HG03460 (cell line): Measurements from ENCODE around the gene CSTF1.
A peak's percentile ranks its signal among the peaks of the same experiment; 100 is the strongest.
"Not testable (repeated sequence)": the region's sequence is repeated elsewhere in the genome, so short reads cannot be mapped to it uniquely, and the experiment has no call there.

Experiments
- ATAC-seq: cut with Tn5 transposase; IDR thresholded peaks from one replicate; pipeline ENCODE4 v1.9.1; 2021; ENCODE audit not compliant: unreplicated experiment

Gene CSTF1

GRCh38 chr20:56403465-56403864 is 11.0 kb downstream of the CSTF1 start:
- no peak for ATAC-seq

DNA sequence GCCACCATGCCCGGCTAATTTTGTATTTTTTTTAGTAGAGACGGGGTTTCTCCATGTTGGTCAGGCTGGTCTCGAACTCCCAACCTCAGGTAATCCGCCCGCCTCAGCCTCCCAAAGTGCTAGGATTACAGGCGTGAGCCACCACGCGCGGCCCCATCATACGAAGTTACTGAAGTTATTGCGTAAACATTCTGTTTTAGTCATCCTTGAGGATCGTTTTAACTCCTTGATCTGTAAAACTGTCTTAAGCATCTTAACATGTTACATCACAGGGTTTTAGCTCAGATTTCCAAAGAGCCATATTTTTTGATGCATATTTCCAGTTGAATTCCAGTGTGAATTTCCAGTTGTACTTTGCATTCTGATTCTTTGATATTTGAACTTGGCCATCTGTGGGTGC is 12.9 kb downstream of the CSTF1 start:
- not testable (repeated sequence) for ATAC-seq

- no peak for ATAC-seq
Observed at GRCh38 chr20:56406910-56407309, 14.5 kb downstream of the CSTF1 start.

GRCh38 chr20:56409521-56409920 is 17.1 kb downstream of the CSTF1 start:
- ATAC-seq = no peak

- ATAC-seq = no peak
Observed at GRCh38 chr20:56409956-56410355, 17.5 kb downstream of the CSTF1 start.

DNA sequence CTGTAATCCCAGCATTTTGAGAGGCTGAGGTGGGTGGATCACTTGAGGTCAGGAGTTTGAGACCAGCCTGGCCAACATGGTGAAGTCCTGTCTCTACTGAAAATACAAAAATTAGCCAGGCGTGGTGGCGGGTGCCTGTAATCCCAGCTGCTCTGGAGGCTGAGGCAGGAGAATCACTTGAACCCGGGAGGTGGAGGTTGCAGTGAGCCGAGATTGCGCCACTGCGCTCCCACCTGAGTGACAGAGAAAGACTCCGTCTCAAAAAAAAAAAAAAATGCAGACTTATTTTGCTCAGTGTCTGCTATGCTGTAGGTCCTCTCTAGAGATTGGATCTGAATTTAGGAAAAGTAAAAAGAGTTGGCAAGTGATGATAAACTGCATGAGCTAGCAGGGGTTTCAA is 18.8 kb downstream of the CSTF1 start:
- not testable (repeated sequence) for ATAC-seq

DNA sequence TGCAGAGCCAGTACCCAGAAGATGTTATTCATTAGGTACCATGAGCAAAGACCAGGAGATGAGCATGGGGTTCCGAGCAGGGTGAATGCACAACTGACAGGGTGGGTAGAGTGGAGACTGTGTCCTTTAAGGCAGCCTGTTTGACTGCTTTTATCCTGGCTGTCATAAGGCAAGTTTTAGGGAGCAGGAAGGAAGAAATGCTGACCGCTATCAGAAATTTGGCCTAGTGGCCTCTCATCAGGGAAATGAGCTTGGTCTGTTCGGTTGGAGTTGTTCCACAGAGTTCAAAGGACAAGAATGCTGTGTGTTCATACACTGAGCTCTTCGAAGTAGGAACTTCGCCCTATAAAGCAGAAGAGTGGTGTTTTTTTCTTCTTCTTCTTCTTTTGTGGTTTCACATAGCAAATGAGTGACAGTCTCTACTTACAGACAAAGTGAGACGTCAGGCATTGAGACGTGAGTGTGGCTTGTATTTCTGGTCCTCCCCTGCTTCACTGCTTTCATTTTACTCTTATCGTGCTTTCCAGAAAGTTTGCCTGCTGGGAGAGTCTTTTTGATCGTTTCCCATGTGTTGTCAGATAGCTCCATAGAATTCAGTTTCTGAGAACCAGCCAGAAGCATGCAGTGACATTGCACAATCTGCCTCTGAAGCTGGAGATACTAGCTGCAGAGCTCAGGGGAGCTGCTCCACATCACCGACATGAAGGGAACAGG is 19.5 kb downstream of the CSTF1 start, which contains the start of gene CASS4:
TSS of gene CASS4 (plus strand) at position 502 of the 714 bp plus-strand sequence. CDS start at position 701, 199 bp downstream.
- peak; percentile 87 for ATAC-seq

DNA sequence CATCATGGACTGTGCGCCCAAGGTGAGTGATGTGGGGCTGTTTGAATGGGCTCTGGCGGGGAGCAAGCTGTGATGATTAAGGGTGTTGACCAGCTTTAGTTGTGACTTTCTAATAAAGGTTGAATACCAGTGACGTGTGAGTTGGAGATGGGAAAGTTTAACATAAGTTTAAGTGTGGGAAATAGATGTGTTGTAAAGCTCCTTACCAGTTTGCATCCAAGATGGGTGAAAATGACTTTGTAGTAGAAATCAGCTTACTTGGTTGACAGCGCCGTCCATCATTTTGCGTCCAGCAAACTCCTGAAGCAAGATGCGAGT is 20.0 kb downstream of the CSTF1 start:
- ATAC-seq = no peak

DNA sequence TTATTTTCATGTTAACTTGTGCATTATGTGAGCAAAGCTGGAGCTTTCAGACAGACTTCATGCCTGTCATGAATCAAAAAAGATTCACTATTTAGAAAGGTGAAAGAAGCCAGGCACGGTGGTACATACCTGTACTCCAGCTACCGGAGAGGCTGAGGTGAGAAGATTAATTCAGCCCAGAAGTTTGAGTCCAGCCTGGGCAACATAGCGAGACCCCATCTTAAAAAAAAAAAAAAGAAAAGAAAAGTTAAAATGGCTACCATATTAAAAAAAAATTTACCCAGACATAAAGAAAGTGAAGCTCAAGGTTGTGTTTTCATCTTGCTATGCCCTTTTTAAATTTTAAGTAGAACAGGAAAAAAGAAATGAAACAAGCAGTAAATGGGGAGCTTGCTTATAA is 20.5 kb downstream of the CSTF1 start:
- ATAC-seq = no peak

DNA sequence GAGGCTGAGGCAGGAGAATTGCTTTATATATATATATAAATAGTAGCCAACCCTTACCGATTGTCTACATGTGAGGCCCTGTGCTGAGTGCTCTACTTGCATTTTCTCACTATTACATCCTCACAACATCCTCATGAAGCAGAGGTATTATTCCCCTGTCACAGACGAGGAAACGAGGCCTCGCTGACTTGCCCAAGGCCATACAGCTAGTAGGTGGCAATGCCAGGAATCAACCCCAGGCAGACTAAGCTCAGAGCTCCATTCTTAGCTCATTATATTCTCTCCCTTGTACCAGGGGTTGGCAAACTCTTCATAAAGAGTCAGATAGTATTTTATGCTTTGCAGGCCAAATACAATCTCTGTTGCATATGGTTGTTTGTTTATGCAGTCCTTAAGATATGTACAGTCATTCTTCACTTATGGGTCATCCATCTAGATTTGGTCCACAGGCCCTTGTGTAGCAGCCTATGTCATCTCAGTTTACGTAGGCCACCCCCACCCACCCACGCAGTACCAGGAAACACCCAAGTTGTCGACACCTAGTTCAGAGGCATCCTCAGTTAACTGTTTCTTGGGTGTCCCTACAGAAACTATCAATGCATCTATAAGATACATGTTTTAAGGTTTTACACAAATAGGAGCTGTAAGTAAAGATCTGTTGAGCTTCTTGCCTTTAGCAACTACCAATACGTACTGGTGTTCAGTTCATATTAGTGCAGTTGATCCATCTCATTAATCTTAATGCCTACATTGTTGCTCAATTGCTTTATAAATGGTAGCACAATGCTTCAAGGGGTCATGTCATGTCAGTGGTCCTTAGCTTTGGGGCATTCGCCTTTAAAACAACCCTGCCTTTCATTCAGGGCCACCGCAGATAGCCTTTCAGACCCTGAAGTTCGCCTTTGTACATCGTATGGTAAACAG is 22.7 kb downstream of the CSTF1 start:
- no peak for ATAC-seq

DNA sequence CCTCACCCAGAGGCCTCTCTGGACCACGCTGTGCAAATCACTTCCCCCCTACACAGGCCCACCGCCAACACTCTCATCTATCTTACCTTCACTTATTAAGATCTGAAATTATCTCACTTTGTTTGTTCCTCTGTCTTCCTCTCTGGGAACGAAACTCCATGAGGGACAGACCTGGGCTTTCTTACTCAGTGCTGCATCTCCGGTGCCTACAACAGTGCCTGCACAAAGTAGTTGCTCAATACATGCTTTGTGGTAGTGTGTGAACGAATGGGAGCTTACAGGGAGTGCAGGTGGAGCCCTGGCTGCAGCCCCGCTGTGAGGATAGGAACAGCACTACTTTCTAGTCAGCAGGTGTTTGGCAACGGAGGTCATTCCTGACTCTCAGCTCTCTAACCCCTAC is 25.0 kb downstream of the CSTF1 start:
- no peak for ATAC-seq

- ATAC-seq = no peak
Observed at GRCh38 chr20:56417911-56418310, 25.5 kb downstream of the CSTF1 start.

GRCh38 chr20:56418385-56418861 is 26.0 kb downstream of the CSTF1 start:
- no peak for ATAC-seq

- ATAC-seq = no peak
Observed at GRCh38 chr20:56420028-56420427, 27.6 kb downstream of the CSTF1 start.

- ATAC-seq = no peak
Observed at GRCh38 chr20:56420940-56421688, 28.7 kb downstream of the CSTF1 start.

- ATAC-seq = no peak
Observed at GRCh38 chr20:56422076-56422823, 29.8 kb downstream of the CSTF1 start.

DNA sequence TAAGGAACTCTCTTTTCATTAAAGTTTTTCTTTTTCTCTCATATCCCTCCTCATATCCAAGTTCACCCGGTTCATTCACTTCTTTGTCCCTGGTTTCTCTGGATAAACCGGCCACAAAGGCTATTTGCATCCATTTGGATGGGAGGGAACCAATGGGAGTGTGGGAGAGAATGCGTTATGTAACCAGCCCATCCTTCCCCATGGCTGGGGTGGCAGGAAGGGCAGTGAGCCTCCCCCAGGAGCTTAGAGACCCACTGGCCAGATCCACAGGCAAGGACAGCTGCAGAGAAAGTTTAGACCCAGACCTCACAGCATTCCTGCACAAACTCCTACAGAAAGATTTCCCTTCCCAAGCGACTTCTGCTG is 30.4 kb downstream of the CSTF1 start:
- no peak for ATAC-seq

GRCh38 chr20:56423211-56423610 is 30.8 kb downstream of the CSTF1 start:
- no peak for ATAC-seq

DNA sequence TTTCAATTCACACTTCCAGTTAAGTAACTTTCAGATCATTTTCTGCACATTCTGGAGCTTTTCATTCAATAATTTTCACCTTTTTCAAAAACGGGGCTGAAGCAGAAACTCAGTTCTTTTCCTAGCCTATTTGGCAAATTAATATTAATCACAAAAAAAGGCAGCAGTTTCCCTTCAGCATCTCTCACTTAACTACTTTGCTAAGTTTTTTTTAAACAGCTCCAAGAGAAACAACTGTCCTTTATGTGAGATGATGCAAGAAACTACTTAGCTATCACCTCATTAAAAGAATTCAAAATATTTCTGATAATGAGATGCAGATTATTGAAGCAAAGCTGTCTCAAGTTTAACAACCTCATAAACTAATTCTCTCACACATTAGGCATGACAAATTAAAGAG is 31.4 kb downstream of the CSTF1 start:
- ATAC-seq = no peak

GRCh38 chr20:56424931-56425330 is 32.5 kb downstream of the CSTF1 start:
- no peak for ATAC-seq

GRCh38 chr20:56426026-56426425 is 33.6 kb downstream of the CSTF1 start:
- ATAC-seq = no peak
